Measurements from ENCODE around the gene OR2T11. TPM values are rescaled to one million over a fixed set of nuclear protein-coding genes. Genes with fewer than 3 reads are reported as not detected.
"Not testable (repeated sequence)": the region's sequence is repeated elsewhere in the genome, so short reads cannot be mapped to it uniquely, and the experiment has no call there.

Gene OR2T11
- total RNA-seq, 1 donor from 2014 or later, result not detected

DNA sequence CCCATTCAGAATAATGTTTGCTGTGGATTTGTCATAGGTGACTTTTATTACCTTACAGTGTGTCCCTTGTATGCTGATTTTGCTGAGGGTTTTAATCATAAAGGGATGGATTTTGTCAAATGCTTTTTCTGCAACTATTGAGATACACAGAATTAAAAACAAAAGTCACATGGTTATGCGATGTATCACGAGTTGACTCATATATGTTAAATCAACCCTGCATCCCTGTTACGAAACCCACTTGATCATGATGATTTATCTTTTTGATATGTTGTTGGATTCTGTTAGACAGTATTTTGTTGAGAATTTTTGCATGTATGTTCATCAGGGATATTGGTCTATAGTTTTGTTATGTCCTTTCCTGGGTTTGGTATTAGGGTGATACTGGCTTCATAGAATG is 49.6 kb downstream of the OR2T11 start:
- TF ChIP-seq EZH2 (IDR thresholded peaks at IDR 0.05), result no peak
- TF ChIP-seq EZH2phosphoT487 (IDR thresholded peaks at IDR 0.05), result no peak
- TF ChIP-seq, protein P1, sequence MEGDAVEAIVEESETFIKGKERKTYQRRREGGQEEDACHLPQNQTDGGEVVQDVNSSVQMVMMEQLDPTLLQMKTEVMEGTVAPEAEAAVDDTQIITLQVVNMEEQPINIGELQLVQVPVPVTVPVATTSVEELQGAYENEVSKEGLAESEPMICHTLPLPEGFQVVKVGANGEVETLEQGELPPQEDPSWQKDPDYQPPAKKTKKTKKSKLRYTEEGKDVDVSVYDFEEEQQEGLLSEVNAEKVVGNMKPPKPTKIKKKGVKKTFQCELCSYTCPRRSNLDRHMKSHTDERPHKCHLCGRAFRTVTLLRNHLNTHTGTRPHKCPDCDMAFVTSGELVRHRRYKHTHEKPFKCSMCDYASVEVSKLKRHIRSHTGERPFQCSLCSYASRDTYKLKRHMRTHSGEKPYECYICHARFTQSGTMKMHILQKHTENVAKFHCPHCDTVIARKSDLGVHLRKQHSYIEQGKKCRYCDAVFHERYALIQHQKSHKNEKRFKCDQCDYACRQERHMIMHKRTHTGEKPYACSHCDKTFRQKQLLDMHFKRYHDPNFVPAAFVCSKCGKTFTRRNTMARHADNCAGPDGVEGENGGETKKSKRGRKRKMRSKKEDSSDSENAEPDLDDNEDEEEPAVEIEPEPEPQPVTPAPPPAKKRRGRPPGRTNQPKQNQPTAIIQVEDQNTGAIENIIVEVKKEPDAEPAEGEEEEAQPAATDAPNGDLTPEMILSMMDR (IDR thresholded peaks at IDR 0.05), result no peak
- H3K79me2 ChIP-seq (ENCODE audit: low read depth), result no peaks in the 10 kb centered on the region
- no peaks in the 10 kb centered on the region for H3K27me3 ChIP-seq
- H3K9ac ChIP-seq, result no peak overlapping the region
- no peaks in the 10 kb centered on the region for H4K20me1 ChIP-seq (ENCODE audit: low read depth)
- Mint-ChIP-seq H3K4me1 (no peaks in the 10 kb centered on the region), H3K4me3 (no peak overlapping the region), H3K27me3 (ENCODE audit: insufficient read depth, low read depth) (no peaks in the 10 kb centered on the region), H3K36me3 (no peaks in the 10 kb centered on the region), H3K9me3 (peaks cover 11% of the 10 kb centered on the region), H3K27ac (no peak overlapping the region)
- peaks cover 2% of the 10 kb centered on the region for H3K36me3 ChIP-seq
- no peak overlapping the region for H3K4me3 ChIP-seq
- H3F3A ChIP-seq (ENCODE audit: low read depth), result no peaks in the 10 kb centered on the region
- no peak overlapping the region for H3K4me2 ChIP-seq
- no peaks in the 10 kb centered on the region for H3K4me1 ChIP-seq
- no peak for DNase-seq (ENCODE audit: low spot score)
- H2AFZ ChIP-seq (replicated peaks), result no peak overlapping the region
- peaks cover 32% of the 10 kb centered on the region for H3K9me3 ChIP-seq (ENCODE audit: low read depth)
- no peak overlapping the region for H3K27ac ChIP-seq

DNA sequence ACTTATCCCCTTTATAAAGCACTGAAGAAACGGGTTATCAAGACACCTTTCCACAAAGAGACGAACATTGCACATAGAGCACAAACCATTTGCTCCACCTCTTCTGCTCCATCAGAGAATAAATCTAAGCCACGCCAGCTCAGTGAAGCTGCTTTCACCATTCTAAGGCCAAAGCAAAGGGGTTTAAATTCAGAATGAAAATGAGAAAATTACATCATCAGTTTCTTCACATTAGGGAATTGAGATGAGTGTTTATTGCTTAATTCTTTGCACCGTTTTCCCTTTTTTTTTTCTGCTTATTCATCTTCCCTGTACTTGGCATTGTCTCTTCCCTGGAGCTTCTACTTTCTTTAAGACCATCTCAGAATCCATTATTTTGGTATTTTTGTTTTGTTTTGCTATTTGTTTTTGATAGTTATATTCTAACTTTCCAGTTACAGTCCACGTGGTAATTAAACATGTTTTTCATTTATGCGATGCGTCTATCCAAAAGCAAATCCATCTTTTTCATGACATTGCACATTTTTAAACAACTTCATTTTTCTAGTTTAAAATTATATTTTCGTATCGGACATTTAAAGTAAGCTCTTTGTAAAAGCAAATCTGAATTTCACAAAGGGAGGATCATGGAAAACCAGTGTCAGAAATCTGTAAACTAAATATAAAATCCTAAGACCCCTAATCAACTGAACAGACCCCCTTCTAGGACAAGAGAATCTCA is 58.5 kb downstream of the OR2T11 start:
- Histone ChIP-seq H3K9me3 (ENCODE audit: low read depth) (no peaks in the 10 kb centered on the region), H2AFZ (replicated peaks) (no peak overlapping the region), H3K27me3 (no peaks in the 10 kb centered on the region), H3K36me3 (no peaks in the 10 kb centered on the region), H3K4me3 (no peak overlapping the region), H3K79me2 (ENCODE audit: low read depth) (no peaks in the 10 kb centered on the region), H4K20me1 (ENCODE audit: low read depth) (no peaks in the 10 kb centered on the region), H3K4me2 (no peak overlapping the region), H3K4me1 (no peaks in the 10 kb centered on the region), H3K9ac (no peak overlapping the region), H3K27ac (no peak overlapping the region), H3F3A (ENCODE audit: low read depth) (no peaks in the 10 kb centered on the region)
- Mint-ChIP-seq H3K4me1 (no peaks in the 10 kb centered on the region), H3K36me3 (no peaks in the 10 kb centered on the region), H3K27ac (no peak overlapping the region), H3K27me3 (ENCODE audit: insufficient read depth, low read depth) (peaks cover 3% of the 10 kb centered on the region), H3K4me3 (no peak overlapping the region), H3K9me3 (peaks cover 15% of the 10 kb centered on the region)
- TF ChIP-seq, protein P1 (IDR thresholded peaks at IDR 0.05), result no peak
- TF ChIP-seq EZH2 (IDR thresholded peaks at IDR 0.05), result no peak
- no peak for TF ChIP-seq EZH2phosphoT487 (IDR thresholded peaks at IDR 0.05)
- no peak for DNase-seq (ENCODE audit: low spot score)

DNA sequence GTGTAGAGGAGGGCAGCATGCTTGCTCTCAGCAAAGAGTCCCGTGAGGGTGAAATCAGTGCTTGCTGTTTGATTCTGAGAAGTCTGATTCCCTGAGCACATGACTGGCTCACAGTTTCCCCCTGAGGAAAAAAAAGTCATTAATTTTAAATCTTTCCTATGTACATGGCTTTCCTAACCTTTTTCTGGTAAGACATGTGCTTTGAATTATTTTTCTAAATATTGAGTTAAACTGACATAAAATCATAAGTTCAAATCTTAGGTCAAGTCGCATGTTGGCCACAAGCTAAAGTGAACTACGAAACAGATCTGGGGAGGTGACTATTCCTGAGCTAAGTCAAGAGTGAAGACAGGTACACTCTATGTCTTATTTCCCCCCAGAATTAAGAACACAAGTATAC is 60.2 kb downstream of the OR2T11 start, which contains the start of gene OR2T34:
Gene OR2T34 (minus strand): TSS at position 101 of the 400 bp plus-strand sequence. CDS start 0 bp downstream, at position 101.
- H3K4me3 ChIP-seq; H3K4me3 Mint-ChIP-seq; H3K27ac ChIP-seq; H3K79me2 ChIP-seq (ENCODE audit: low read depth); H3K4me1 ChIP-seq; H2AFZ ChIP-seq (replicated peaks); H3K9me3 Mint-ChIP-seq; H3K27ac Mint-ChIP-seq; H3K4me1 Mint-ChIP-seq; H4K20me1 ChIP-seq (ENCODE audit: low read depth); DNase-seq (ENCODE audit: low spot score); H3K9me3 ChIP-seq (ENCODE audit: low read depth); H3K27me3 Mint-ChIP-seq (ENCODE audit: insufficient read depth, low read depth); H3K36me3 Mint-ChIP-seq; H3K27me3 ChIP-seq; H3K36me3 ChIP-seq; H3K9ac ChIP-seq; H3F3A ChIP-seq (ENCODE audit: low read depth); H3K4me2 ChIP-seq: not testable (repeated sequence)

DNA sequence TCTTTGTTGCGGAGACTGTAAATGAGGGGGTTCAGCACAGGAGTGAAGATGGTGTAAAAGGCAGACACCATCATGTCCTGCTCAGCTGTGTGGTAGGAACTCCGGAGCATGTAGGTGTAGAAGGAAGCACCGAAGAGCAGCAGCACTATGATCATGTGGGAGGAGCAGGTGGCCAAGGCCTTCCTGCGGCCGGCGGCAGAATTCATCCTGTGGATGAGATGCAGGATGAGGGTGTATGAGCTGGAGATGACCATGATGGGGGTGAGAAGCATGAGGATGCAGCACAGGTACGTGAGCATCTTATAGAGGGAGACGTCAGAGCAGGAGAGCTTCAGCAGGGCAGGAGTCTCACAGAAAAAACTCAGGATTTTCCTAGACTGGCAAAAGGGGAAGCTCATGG is 61.0 kb downstream of the OR2T11 start:
- H3K4me3 ChIP-seq; H4K20me1 ChIP-seq (ENCODE audit: low read depth); H3K27ac ChIP-seq; H3K79me2 ChIP-seq (ENCODE audit: low read depth); H3K9ac ChIP-seq; H3K36me3 ChIP-seq; DNase-seq (ENCODE audit: low spot score); H3K4me1 Mint-ChIP-seq; H3K27me3 Mint-ChIP-seq (ENCODE audit: insufficient read depth, low read depth); H3K27ac Mint-ChIP-seq; H3F3A ChIP-seq (ENCODE audit: low read depth); H3K36me3 Mint-ChIP-seq; H3K9me3 ChIP-seq (ENCODE audit: low read depth); H3K4me1 ChIP-seq; H2AFZ ChIP-seq (replicated peaks); H3K27me3 ChIP-seq; H3K4me2 ChIP-seq; H3K4me3 Mint-ChIP-seq: not testable (repeated sequence)
- peaks cover 10% of the 10 kb centered on the region for H3K9me3 Mint-ChIP-seq

Small RNAs within 50 kb of the gene (small RNA-seq; reads per million reads assigned to genes)
- gene RF00019, result not detected

Other genes with a start within 250 kb of the OR2T11 start
- gene OR2T1, start 232.0 kb downstream of the OR2T11 start, total RNA-seq (ENCODE audit: low replicate concordance), result not detected in 2 replicates
- gene OR2T2, start 189.5 kb downstream of the OR2T11 start, total RNA-seq (ENCODE audit: low replicate concordance), result not detected in 2 replicates
- not detected in 2 replicates for gene OR2T3, start 161.7 kb downstream of the OR2T11 start, total RNA-seq (ENCODE audit: low replicate concordance)
- gene OR2T5, start 146.5 kb downstream of the OR2T11 start, total RNA-seq (ENCODE audit: low replicate concordance), result not detected in 2 replicates
- gene OR2G6, start 127.0 kb downstream of the OR2T11 start, total RNA-seq (ENCODE audit: low replicate concordance), result not detected in 2 replicates
- not detected in 2 replicates for gene OR2T29, start 72.3 kb downstream of the OR2T11 start, total RNA-seq (ENCODE audit: low replicate concordance)
- not detected in 2 replicates for gene OR2T34, start 60.3 kb downstream of the OR2T11 start, total RNA-seq (ENCODE audit: low replicate concordance)
- not detected in 2 replicates for gene OR2T10, start 37.4 kb downstream of the OR2T11 start, total RNA-seq (ENCODE audit: low replicate concordance)
- gene OR2T35, start 10.2 kb upstream of the OR2T11 start, total RNA-seq (ENCODE audit: low replicate concordance), result not detected in 2 replicates
- gene OR2T27, start 20.4 kb upstream of the OR2T11 start, total RNA-seq (ENCODE audit: low replicate concordance), result not detected in 2 replicates
- gene OR14I1, start 67.7 kb upstream of the OR2T11 start, total RNA-seq (ENCODE audit: low replicate concordance), result not detected in 2 replicates
- gene LYPD8, start 120.7 kb upstream of the OR2T11 start, total RNA-seq (ENCODE audit: low replicate concordance), result not detected in 2 replicates
- gene SH3BP5L, start 190.8 kb upstream of the OR2T11 start, total RNA-seq (ENCODE audit: low replicate concordance), result 9.6 and 30.8 TPM in 2 replicates
- 16.9 and 35.5 TPM in 2 replicates for gene ZNF672, start 203.1 kb upstream of the OR2T11 start, total RNA-seq (ENCODE audit: low replicate concordance)
- gene ZNF692, start 224.0 kb upstream of the OR2T11 start, total RNA-seq (ENCODE audit: low replicate concordance), result 37.8 and 84.9 TPM in 2 replicates

All from neural progenitor cell (in vitro differentiated cells).